ENCODE data around the gene PLA2G2C.
"Not testable (repeated sequence)": the region's sequence is repeated elsewhere in the genome, so short reads cannot be mapped to it uniquely, and the experiment has no call there.

The PLA2G2C gene

DNA sequence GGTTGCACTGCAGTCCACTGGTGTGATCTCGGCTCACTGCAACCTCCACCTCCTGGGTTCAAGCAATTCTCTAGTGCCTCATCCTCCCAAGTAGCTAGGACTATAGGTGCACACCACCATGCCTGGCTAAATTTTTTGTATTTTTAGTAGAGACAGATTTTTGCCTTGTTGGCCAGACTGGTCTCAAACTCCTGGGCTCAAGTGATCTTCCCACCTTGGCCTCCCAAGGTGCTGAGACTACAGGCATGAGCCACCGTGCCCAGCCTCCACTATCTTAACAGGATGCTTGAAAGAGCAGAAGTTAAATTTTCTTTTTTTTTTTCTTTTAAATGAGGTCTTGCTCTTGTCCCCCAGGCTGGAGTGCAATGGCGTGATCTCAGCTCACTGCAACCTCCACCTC lies 55.8 kb downstream of the PLA2G2C start:
- DNase-seq (ENCODE audit: low spot score): not testable (repeated sequence)

GRCh38 chr1:20126806-20127440 lies 59.4 kb downstream of the PLA2G2C start:
- no peak for DNase-seq (ENCODE audit: low spot score)

DNA sequence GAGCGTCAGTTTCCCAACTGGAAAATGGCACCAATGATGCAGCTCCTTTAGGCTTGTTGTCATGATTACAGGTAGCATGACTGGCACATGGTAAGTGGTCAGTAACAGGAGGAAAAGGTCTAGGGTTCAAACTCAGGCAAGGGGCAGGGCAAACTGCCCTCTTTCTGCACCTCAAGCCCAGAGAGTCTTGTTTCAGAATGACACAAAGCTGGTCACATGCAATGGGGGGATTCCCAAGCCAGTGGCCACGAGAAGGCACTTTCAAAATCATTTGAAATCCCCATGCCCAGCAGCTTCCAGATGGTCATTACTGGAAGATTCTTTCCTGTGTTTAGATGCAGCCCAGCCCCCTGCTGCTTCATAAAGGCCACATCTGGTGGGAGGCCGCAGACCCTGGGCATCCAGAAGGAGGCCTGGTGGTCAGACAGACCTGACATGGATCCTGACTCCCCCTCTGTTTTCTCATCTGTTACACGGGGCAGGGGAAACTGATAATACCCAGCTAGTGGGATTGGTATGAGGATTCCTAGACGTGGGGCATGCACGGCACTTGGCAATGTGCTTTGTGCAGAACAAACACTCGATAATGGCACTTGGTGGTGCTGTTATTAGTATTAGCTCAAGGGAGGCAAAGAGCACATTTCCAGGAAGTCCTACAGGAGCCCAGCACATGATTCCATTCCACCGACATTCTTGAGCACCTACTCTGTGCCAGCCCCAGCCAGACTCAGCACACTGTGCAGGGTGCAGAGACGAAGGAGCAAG lies 60.1 kb downstream of the PLA2G2C start:
- no peak for DNase-seq (ENCODE audit: low spot score)

DNA sequence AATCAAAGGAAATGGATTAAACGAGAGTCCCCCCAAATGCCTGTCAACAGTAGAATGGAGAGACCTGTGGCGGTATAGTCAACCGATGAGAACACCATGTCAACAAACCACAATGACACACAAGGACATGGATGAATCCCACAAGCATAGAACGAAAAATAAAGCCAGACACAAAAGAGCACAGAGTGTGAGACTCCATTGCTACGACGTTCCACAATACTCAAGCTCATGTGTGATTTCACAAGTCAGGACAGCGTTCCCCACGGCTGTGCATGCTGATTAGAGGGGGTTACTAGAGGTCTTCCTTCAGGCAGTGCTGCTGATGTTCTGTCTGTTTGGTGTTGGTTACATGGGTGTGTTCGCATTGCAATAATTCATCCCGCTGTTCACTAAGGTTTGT lies 61.2 kb downstream of the PLA2G2C start:
- DNase-seq (ENCODE audit: low spot score): no peak

DNA sequence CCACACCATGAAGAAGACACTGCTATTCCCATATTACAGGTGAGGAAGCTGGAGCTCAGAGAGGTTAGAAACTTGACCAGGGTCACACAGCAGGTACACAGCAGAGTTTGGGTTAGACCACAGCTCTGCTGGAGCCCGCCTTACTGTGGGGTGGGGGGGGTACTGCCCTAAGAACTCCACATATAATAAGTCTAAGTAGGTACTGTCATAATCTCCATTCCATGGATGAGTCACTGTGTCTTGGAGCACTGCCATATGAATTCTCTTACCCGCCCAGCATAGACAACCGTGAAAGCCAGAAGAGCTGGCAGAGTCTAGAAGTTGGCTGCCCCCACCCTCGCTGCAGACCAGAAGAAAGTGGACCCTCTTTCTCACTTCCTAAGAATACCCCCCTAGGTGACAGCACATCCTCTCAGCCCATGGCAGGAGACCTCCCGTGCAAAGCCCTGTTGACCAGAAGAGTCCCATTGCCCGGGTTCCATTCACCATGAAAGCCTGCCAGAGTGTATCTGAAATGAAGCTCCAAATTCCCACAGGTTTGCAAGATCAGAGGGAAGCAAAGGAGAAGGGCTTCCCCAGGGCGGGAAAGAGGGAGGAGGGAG lies 61.8 kb downstream of the PLA2G2C start:
- DNase-seq (ENCODE audit: low spot score): peak; percentile 69

DNA sequence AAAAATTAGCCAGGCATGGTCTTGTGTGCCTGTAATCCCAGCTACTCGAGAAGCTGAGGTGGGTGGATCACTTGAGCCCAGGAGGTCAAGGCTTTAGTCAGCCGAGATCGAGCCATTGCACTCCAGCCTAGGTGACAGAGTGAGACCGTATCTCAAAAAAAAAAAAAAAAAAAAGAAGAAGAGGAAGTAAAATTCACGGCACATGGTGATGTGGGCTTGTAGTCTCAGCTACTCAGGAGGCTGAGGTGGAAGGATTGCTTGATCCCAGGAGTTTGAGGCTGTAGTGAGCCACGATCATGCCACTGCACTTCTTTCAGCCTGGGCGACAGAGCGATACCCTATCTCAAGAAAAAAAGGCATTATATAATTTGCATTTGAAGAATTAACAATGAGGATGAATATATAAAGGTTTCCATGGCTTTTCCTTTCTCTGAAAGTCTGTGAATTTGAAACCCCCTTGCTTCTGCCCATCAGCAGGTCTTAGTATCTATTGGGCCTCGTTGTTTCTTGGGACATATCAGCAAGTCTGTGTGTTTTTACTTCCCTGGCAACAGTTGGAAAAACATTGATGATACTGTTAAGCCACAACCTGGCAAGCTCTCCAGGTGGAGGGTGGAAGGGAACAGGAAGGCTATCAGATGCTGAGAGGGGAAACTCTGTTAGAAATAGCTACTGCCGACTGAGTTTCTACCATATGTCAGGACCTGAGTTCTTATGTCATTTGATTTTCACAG lies 62.4 kb downstream of the PLA2G2C start:
- no peak for DNase-seq (ENCODE audit: low spot score)

DNA sequence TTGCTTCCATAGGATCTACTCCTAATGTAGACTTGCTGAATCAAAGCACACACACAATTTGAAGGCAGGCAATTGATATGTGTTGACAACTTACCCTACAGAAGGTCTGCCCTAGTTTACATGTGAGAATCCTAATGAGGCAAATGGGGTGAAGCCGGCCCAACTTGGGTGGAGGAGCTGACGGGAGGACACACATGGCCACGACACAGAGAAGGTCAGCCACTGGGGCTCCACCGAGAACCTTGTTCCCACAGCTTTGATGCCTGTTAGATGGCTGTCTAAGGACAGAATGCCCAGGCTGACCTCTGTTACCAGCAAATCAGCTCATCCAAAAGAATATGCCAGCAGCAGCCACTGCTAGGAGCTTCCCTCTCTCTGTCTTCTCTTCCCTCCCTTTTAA lies 65.5 kb downstream of the PLA2G2C start:
- no peak for DNase-seq (ENCODE audit: low spot score)

- no peak for DNase-seq (ENCODE audit: low spot score)
Measured at GRCh38 chr1:20119347-20119746, 67.0 kb downstream of the PLA2G2C start, which contains the start of gene PLA2G2D. Gene PLA2G2D (minus strand): TSS chr1:20119536. CDS start chr1:20119498, 38 bp downstream.

DNA sequence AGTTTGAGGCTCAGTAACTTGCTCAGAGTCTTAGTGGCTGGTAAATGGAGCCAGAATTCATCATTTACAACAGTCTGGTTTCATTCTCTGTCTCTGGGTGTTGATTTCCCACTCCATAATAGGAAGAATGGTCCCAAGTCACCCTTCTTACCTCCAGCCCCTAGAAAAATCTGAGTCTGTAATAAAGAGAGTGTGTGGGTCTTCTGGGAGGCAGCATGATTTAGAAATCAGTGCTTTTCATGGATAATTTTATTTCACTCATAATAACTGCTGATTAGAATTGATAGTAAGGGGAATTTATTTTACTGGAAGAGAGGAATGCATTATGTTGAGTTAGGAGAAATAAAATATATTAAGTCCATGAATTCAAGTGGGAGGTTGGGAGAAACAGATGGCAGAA lies 69.1 kb downstream of the PLA2G2C start:
- no peak for DNase-seq (ENCODE audit: low spot score)

GRCh38 chr1:20115916-20116315 lies 70.4 kb downstream of the PLA2G2C start:
- no peak for DNase-seq (ENCODE audit: low spot score)

DNA sequence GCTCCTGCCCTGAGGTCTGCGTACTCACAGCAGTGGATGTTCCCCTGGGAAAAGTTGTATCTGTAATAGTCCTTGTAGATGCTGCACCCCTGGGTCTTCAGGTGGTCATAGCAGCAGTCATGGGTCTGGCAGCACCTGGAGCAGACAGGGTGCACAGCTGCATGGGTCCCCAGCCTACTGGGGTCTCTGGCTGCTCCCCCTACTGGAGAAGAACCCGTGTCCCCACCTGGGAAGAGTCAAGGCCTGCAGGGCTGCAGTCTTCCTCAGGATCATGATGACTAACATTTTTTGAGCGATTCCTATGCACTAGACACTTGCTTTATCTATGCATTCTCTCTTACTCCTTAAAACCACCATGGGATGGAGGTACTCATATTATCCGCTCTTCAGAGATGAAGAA lies 70.8 kb downstream of the PLA2G2C start:
- DNase-seq (ENCODE audit: low spot score): no peak

- no peak for DNase-seq (ENCODE audit: low spot score)
Measured at GRCh38 chr1:20114021-20114648, 72.2 kb downstream of the PLA2G2C start.

All from SW480 (cell line).